T-cell (primary cell): ENCODE measurements around the gene ITPR1. TPM values are rescaled to one million over a fixed set of nuclear protein-coding genes. Genes with fewer than 3 reads are reported as not detected.

Experiments used
- ATAC-seq, 4 experiments: fragments of 200-7000 bp in 3 of 4; fragments of 150-1000 bp in 1 of 4; cut with Tn5 transposase; replicated peaks in 1 of 4; 1 replicate in 3 of 4; 2 replicates in 1 of 4; pipeline ENCODE4 v1.10.0; 2021; ENCODE audit warnings: moderate library complexity in 3 of 4, mild to moderate bottlenecking in 2 of 4, moderate number of reproducible peaks in 1 of 4
- CTCF ChIA-PET, 2 donors: fragments of 300-600 bp; sonication (Branson Sonifier 250); formaldehyde crosslinking; loops; one replicate each; lab custom pipeline; 2022; ENCODE audit warnings: antibody characterized with exemption in 2 of 2; lab: Charles Lee
- POLR2A ChIA-PET, 2 donors: fragments of 300-600 bp; sonication (Branson Sonifier 250); formaldehyde crosslinking; loops; one replicate each; lab custom pipeline; 2022; ENCODE audit warnings: antibody characterized with exemption in 2 of 2; lab: Charles Lee
- DNase-seq, 35 experiments: peaks; one replicate each; pipeline versions ENCODE4 v3.0.0 to v3.0.0-alpha.2; 2013 to 2023
- H3K27ac ChIP-seq: one replicate; pipeline ENCODE4 v1.5.1; 2013; ENCODE audit warnings: low read length
- H3K27me3 ChIP-seq, 2 experiments: replicated peaks in 1 of 2; 1 replicate in 1 of 2; 2 replicates in 1 of 2; pipeline versions ENCODE4 v1.6.1 to v1.7.0; 2013; ENCODE audit warnings: low read length in 1 of 2, mixed read lengths in 1 of 2; ENCODE audit not compliant: control insufficient read depth in 2 of 2, insufficient read depth in 2 of 2; ENCODE audit errors: extremely low read depth in 1 of 2
- H3K36me3 ChIP-seq, 2 donors: 1 replicate in 1 of 2; 2 replicates in 1 of 2; pipeline versions ENCODE4 v1.6.1 to v1.7.0; 2013; ENCODE audit warnings: low read length in 1 of 2; ENCODE audit not compliant: control insufficient read depth in 2 of 2, insufficient read depth in 1 of 2; ENCODE audit errors: extremely low read depth in 1 of 2
- H3K4me1 ChIP-seq, 2 experiments: 1 replicate in 1 of 2; 2 replicates in 1 of 2; pipeline versions ENCODE4 v1.6.1 to v1.7.0; 2013; ENCODE audit warnings: low read length in 2 of 2, mixed read lengths in 1 of 2; ENCODE audit not compliant: insufficient read depth in 2 of 2, control insufficient read depth in 1 of 2; ENCODE audit errors: extremely low read depth in 1 of 2
- H3K4me3 ChIP-seq, 2 donors: 1 replicate in 1 of 2; 2 replicates in 1 of 2; pipeline versions ENCODE4 v1.5.1 to v1.7.0; 2013; ENCODE audit warnings: mild to moderate bottlenecking in 2 of 2, low read length in 1 of 2, moderate library complexity in 1 of 2; ENCODE audit not compliant: control insufficient read depth in 1 of 2; ENCODE audit errors: extremely low read depth in 1 of 2
- H3K9me3 ChIP-seq: 2 replicates; pipeline ENCODE4 v1.7.0; 2013
- H3K27ac Mint-ChIP-seq, 2 donors: one replicate each; pipeline ENCODE4 v1.8.0; 2020 to 2021; ENCODE audit warnings: mild to moderate bottlenecking in 2 of 2, mixed read lengths in 2 of 2
- H3K27me3 Mint-ChIP-seq, 2 donors: one replicate each; pipeline ENCODE4 v1.8.0; 2021 to 2022; ENCODE audit warnings: mixed read lengths in 2 of 2
- H3K36me3 Mint-ChIP-seq: one replicate; pipeline ENCODE4 v1.8.0; 2021; ENCODE audit warnings: mixed read lengths
- H3K4me1 Mint-ChIP-seq, 3 donors: one replicate each; pipeline ENCODE4 v1.8.0; 2020 to 2022; ENCODE audit warnings: mixed read lengths in 3 of 3, mild to moderate bottlenecking in 1 of 3
- H3K4me3 Mint-ChIP-seq, 3 donors: one replicate each; pipeline ENCODE4 v1.8.0; 2020 to 2022; ENCODE audit warnings: mild to moderate bottlenecking in 3 of 3, mixed read lengths in 3 of 3, moderate library complexity in 3 of 3
- H3K9me3 Mint-ChIP-seq, 3 donors: one replicate each; pipeline ENCODE4 v1.8.0; 2020 to 2022; ENCODE audit warnings: mixed read lengths in 3 of 3
- WGBS: methylation state at CpG from one replicate; pipeline ENCODE4 v1.1.5; 2013; ENCODE audit warnings: missing lambda C conversion rate; ENCODE audit not compliant: insufficient coverage; 5-methylcytosine and 5-hydroxymethylcytosine counted together
- total RNA-seq, 35 experiments: library from RNA in 6 of 35; stranded (reverse) in 6 of 35; fragments of 120-200 nt in 1 of 35; gene quantifications; one replicate each; pipeline versions ENCODE4 v1.2.1 to v1.2.4 and lab custom pipeline; 2013 to 2026

ITPR1 gene
- total RNA-seq (100 to 1,000 TPM in 1 of 5 donors, 10 to 100 TPM in 4; 53.8 to 105 (median 73.1) TPM), total RNA-seq (lab: John Stamatoyannopoulos, UW) (89.1 to 251 (median 166) reads per million in 29 experiments)
- total RNA-seq (2013), result 73.3 TPM

- ChIA-PET POLR2A (interaction anchor here (0.5 to 3.5 kb wide), 26 partner anchors 11 to 1432 kb away, joined by 3 to 35 read pairs (median 5); partner anchors contain the start of genes SUMF1 (in 2 of the 2) and ARL8B (in 1 of the 2)), CTCF (interaction anchor here (0.5 to 4.1 kb wide), 21 partner anchors 12 to 1476 kb away, joined by 3 to 49 read pairs (median 6); partner anchors contain the start of gene SUMF1 (in 1 of the 2))
- Histone ChIP-seq H3K9me3 (no peaks in the 10 kb centered on the region), H3K4me1 (peaks cover 16 to 30% of the 10 kb centered on the region in 2 experiments), H3K36me3 (no peaks in the 10 kb centered on the region), H3K27ac (peak within 1 kb of the TSS; percentile 64), H3K27me3 (no peaks in the 10 kb centered on the region), H3K4me3 (peak within 1 kb of the TSS; percentile 83 to 88)
- peak; percentile 94 to 99 (median 98) for DNase-seq
- peaks cover 43 to 61% (median 47%) of the 10 kb centered on the region in 3 donors for H3K4me1 Mint-ChIP-seq
- peak within 1 kb of the TSS; percentile 90 to 94 for H3K27ac Mint-ChIP-seq
- H3K36me3 Mint-ChIP-seq, result peaks cover 12% of the 10 kb centered on the region
- peak; percentile 86 to 94 (median 90) for ATAC-seq
- H3K27me3 Mint-ChIP-seq, result peaks cover 0 to 3% of the 10 kb centered on the region in 2 donors
- H3K4me3 Mint-ChIP-seq, result peak within 1 kb of the TSS; percentile 97 to 98 (median 97)
- under 1% methylated on average over 30 of the region's 47 CpGs for WGBS
- H3K9me3 Mint-ChIP-seq, result no peaks in the 10 kb centered on the region
Observed at GRCh38 chr3:4493014-4493940, at the start of gene ITPR1. ITPR1 (plus strand) TSS chr3:4493348; CDS start chr3:4516492, 23,144 bp downstream.

GRCh38 chr3:4447295-4447999 is 45.7 kb upstream of the ITPR1 start:
- H3K4me3 Mint-ChIP-seq, result no peak overlapping the region
- no peak overlapping the region for H3K27ac Mint-ChIP-seq
- Histone ChIP-seq H3K4me3 (no peak overlapping the region), H3K27ac (no peak overlapping the region), H3K36me3 (peaks cover 0 to 40% of the 10 kb centered on the region in 2 donors), H3K27me3 (no peaks in the 10 kb centered on the region), H3K4me1 (no peaks in the 10 kb centered on the region), H3K9me3 (no peaks in the 10 kb centered on the region)
- 100% methylated on average over 2 of the region's 3 CpGs for WGBS
- POLR2A ChIA-PET, result interaction anchor here (0.5 to 1.0 kb wide), 3 partner anchors 21 to 1285 kb away, joined by 3 to 4 read pairs (median 3); no protein-coding TSS in a partner anchor
- H3K36me3 Mint-ChIP-seq, result peaks cover 66% of the 10 kb centered on the region
- DNase-seq, result no peak
- no peaks in the 10 kb centered on the region for H3K27me3 Mint-ChIP-seq
- CTCF ChIA-PET, result no interaction called here
- no peak for ATAC-seq
- no peaks in the 10 kb centered on the region for H3K9me3 Mint-ChIP-seq
- H3K4me1 Mint-ChIP-seq, result no peaks in the 10 kb centered on the region

GRCh38 chr3:4448187-4448586 is 45.0 kb upstream of the ITPR1 start:
- ATAC-seq (no peak), DNase-seq (no peak)
- H3K9me3 ChIP-seq, result no peaks in the 10 kb centered on the region
- ChIA-PET CTCF (interaction anchor here in 1 of 2 donors (0.6 kb wide), 1 partner anchor 136 kb away, joined by 3 read pairs; no protein-coding TSS in a partner anchor), POLR2A (interaction anchor here in 1 of 2 donors (1.0 kb wide), 1 partner anchor 20 kb away, joined by 3 read pairs; no protein-coding TSS in a partner anchor)
- Mint-ChIP-seq H3K4me1 (no peaks in the 10 kb centered on the region), H3K9me3 (no peaks in the 10 kb centered on the region), H3K36me3 (peaks cover 63% of the 10 kb centered on the region), H3K4me3 (no peak overlapping the region), H3K27ac (no peak overlapping the region), H3K27me3 (no peaks in the 10 kb centered on the region)
- H3K4me3 ChIP-seq, result no peak overlapping the region
- peaks cover 0 to 44% of the 10 kb centered on the region in 2 donors for H3K36me3 ChIP-seq
- no peaks in the 10 kb centered on the region for H3K27me3 ChIP-seq
- H3K27ac ChIP-seq, result no peak overlapping the region
- 94% methylated on average over 6 of the region's 6 CpGs for WGBS
- H3K4me1 ChIP-seq, result no peaks in the 10 kb centered on the region

GRCh38 chr3:4449043-4449805 is 43.9 kb upstream of the ITPR1 start:
- Histone ChIP-seq H3K27me3 (no peaks in the 10 kb centered on the region), H3K4me1 (no peaks in the 10 kb centered on the region), H3K36me3 (peaks cover 0 to 41% of the 10 kb centered on the region in 2 donors), H3K9me3 (no peaks in the 10 kb centered on the region), H3K27ac (no peak overlapping the region), H3K4me3 (no peak overlapping the region)
- CTCF ChIA-PET, result no interaction called here
- WGBS, result no CpG with 5 or more reads among the region's 5 CpGs
- Mint-ChIP-seq H3K9me3 (no peaks in the 10 kb centered on the region), H3K4me3 (no peak overlapping the region), H3K27ac (no peak overlapping the region), H3K4me1 (peaks cover 0 to 2% (median 0%) of the 10 kb centered on the region in 3 donors), H3K27me3 (no peaks in the 10 kb centered on the region), H3K36me3 (peaks cover 55% of the 10 kb centered on the region)
- POLR2A ChIA-PET, result interaction anchor here in 1 of 2 donors (0.6 kb wide), 1 partner anchor 10 kb away, joined by 4 read pairs; no protein-coding TSS in a partner anchor
- DNase-seq (no peak), ATAC-seq (no peak)

- no peaks in the 10 kb centered on the region for H3K27me3 ChIP-seq
- ATAC-seq (no peak), DNase-seq (no peak)
- ChIA-PET CTCF (no interaction called here), POLR2A (interaction anchor here in 1 of 2 donors (0.6 kb wide), 1 partner anchor 227 kb away, joined by 3 read pairs; no protein-coding TSS in a partner anchor)
- peaks cover 0 to 15% of the 10 kb centered on the region in 2 donors for H3K36me3 ChIP-seq
- Mint-ChIP-seq H3K9me3 (no peaks in the 10 kb centered on the region), H3K27ac (no peak overlapping the region), H3K4me3 (no peak overlapping the region), H3K4me1 (peaks cover 2 to 12% (median 3%) of the 10 kb centered on the region in 3 donors), H3K27me3 (no peaks in the 10 kb centered on the region), H3K36me3 (peaks cover 19% of the 10 kb centered on the region)
- H3K27ac ChIP-seq, result no peak overlapping the region
- H3K4me1 ChIP-seq, result no peaks in the 10 kb centered on the region
- no peaks in the 10 kb centered on the region for H3K9me3 ChIP-seq
- H3K4me3 ChIP-seq, result no peak overlapping the region
Observed at GRCh38 chr3:4454142-4454541, 39.0 kb upstream of the ITPR1 start.
